ENCODE data around the gene SMDT1.
"Not testable (repeated sequence)": the region's sequence is repeated elsewhere in the genome, so short reads cannot be mapped to it uniquely, and the experiment has no call there.

The SMDT1 gene

GRCh38 chr22:42128776-42129694, 49.5 kb downstream of the SMDT1 start:
- not testable (repeated sequence) for H3K27me3 ChIP-seq (ENCODE audit: control insufficient read depth in 5 of 5, insufficient read depth in 4 of 5, low read length in 5 of 5); H3K9me3 ChIP-seq (ENCODE audit: control insufficient read depth in 5 of 5, low read length in 5 of 5); H3K27ac ChIP-seq (ENCODE audit: low read depth, low read length); H3K9ac ChIP-seq (ENCODE audit: low read length in 5 of 5); H3K36me3 ChIP-seq (ENCODE audit: control insufficient read depth in 5 of 5, insufficient read depth in 5 of 5, low read length in 5 of 5); H3K4me3 ChIP-seq (ENCODE audit: low read depth in 1 of 5, low read length in 5 of 5)
- peaks cover 0 to 23% (median 0%) of the 10 kb centered on the region in 5 donors for H3K4me1 ChIP-seq (ENCODE audit: control insufficient read depth in 5 of 5, insufficient read depth in 5 of 5, low read length in 5 of 5)

GRCh38 chr22:42130182-42130581, 50.7 kb downstream of the SMDT1 start:
- not testable (repeated sequence) for H3K27me3 ChIP-seq (ENCODE audit: control insufficient read depth in 5 of 5, insufficient read depth in 4 of 5, low read length in 5 of 5); H3K9ac ChIP-seq (ENCODE audit: low read length in 5 of 5); H3K9me3 ChIP-seq (ENCODE audit: control insufficient read depth in 5 of 5, low read length in 5 of 5); H3K4me3 ChIP-seq (ENCODE audit: low read depth in 1 of 5, low read length in 5 of 5); H3K27ac ChIP-seq (ENCODE audit: low read depth, low read length); H3K36me3 ChIP-seq (ENCODE audit: control insufficient read depth in 5 of 5, insufficient read depth in 5 of 5, low read length in 5 of 5)
- H3K4me1 ChIP-seq (ENCODE audit: control insufficient read depth in 5 of 5, insufficient read depth in 5 of 5, low read length in 5 of 5) = peaks cover 0 to 30% (median 0%) of the 10 kb centered on the region in 5 donors

GRCh38 chr22:42130639-42131431, 51.3 kb downstream of the SMDT1 start, which contains the start of gene CYP2D6:
TSS of gene CYP2D6 (minus strand) at chr22:42130810. CDS start at chr22:42130791, 19 bp downstream.
- H3K9me3 ChIP-seq (ENCODE audit: control insufficient read depth in 5 of 5, low read length in 5 of 5) = not testable (repeated sequence)

GRCh38 chr22:42131562-42131961, 52.1 kb downstream of the SMDT1 start:
- no peaks in the 10 kb centered on the region for H3K9me3 ChIP-seq (ENCODE audit: control insufficient read depth in 5 of 5, low read length in 5 of 5)
- H3K4me3 ChIP-seq (ENCODE audit: low read depth in 1 of 5, low read length in 5 of 5) = no peak overlapping the region
- no peak overlapping the region for H3K27ac ChIP-seq (ENCODE audit: low read depth, low read length)
- no peak overlapping the region for H3K9ac ChIP-seq (ENCODE audit: low read length in 5 of 5)
- H3K27me3 ChIP-seq (ENCODE audit: control insufficient read depth in 5 of 5, insufficient read depth in 4 of 5, low read length in 5 of 5) = peaks cover 0 to 5% (median 3%) of the 10 kb centered on the region in 5 donors
- peaks cover 0 to 30% (median 0%) of the 10 kb centered on the region in 5 donors for H3K4me1 ChIP-seq (ENCODE audit: control insufficient read depth in 5 of 5, insufficient read depth in 5 of 5, low read length in 5 of 5)
- H3K36me3 ChIP-seq (ENCODE audit: control insufficient read depth in 5 of 5, insufficient read depth in 5 of 5, low read length in 5 of 5) = no peaks in the 10 kb centered on the region

More at GRCh38 chr22:42130639-42131431, 51.3 kb downstream of the SMDT1 start, which contains the start of gene CYP2D6:
- peaks cover 0 to 30% (median 0%) of the 10 kb centered on the region in 5 donors for H3K4me1 ChIP-seq (ENCODE audit: control insufficient read depth in 5 of 5, insufficient read depth in 5 of 5, low read length in 5 of 5)
- H3K9ac ChIP-seq (ENCODE audit: low read length in 5 of 5); H3K4me3 ChIP-seq (ENCODE audit: low read depth in 1 of 5, low read length in 5 of 5); H3K27ac ChIP-seq (ENCODE audit: low read depth, low read length); H3K27me3 ChIP-seq (ENCODE audit: control insufficient read depth in 5 of 5, insufficient read depth in 4 of 5, low read length in 5 of 5); H3K36me3 ChIP-seq (ENCODE audit: control insufficient read depth in 5 of 5, insufficient read depth in 5 of 5, low read length in 5 of 5): not testable (repeated sequence)

- H3K27me3 ChIP-seq (ENCODE audit: control insufficient read depth in 5 of 5, insufficient read depth in 4 of 5, low read length in 5 of 5) = peaks cover 0 to 5% (median 3%) of the 10 kb centered on the region in 5 donors
- H3K36me3 ChIP-seq (ENCODE audit: control insufficient read depth in 5 of 5, insufficient read depth in 5 of 5, low read length in 5 of 5) = no peaks in the 10 kb centered on the region
- H3K9ac ChIP-seq (ENCODE audit: low read length in 5 of 5) = no peak overlapping the region
- H3K27ac ChIP-seq (ENCODE audit: low read depth, low read length) = no peak overlapping the region
- H3K9me3 ChIP-seq (ENCODE audit: control insufficient read depth in 5 of 5, low read length in 5 of 5) = no peaks in the 10 kb centered on the region
- H3K4me1 ChIP-seq (ENCODE audit: control insufficient read depth in 5 of 5, insufficient read depth in 5 of 5, low read length in 5 of 5) = peaks cover 0 to 30% (median 0%) of the 10 kb centered on the region in 5 donors
- no peak overlapping the region for H3K4me3 ChIP-seq (ENCODE audit: low read depth in 1 of 5, low read length in 5 of 5)
Observed at GRCh38 chr22:42132457-42132856, 53.0 kb downstream of the SMDT1 start.

All from subcutaneous abdominal adipose tissue (tissue), 5 donors.